Measurements from ENCODE around the gene HERC2.
"Not testable (repeated sequence)": the region's sequence is repeated elsewhere in the genome, so short reads cannot be mapped to it uniquely, and the experiment has no call there.

DNA sequence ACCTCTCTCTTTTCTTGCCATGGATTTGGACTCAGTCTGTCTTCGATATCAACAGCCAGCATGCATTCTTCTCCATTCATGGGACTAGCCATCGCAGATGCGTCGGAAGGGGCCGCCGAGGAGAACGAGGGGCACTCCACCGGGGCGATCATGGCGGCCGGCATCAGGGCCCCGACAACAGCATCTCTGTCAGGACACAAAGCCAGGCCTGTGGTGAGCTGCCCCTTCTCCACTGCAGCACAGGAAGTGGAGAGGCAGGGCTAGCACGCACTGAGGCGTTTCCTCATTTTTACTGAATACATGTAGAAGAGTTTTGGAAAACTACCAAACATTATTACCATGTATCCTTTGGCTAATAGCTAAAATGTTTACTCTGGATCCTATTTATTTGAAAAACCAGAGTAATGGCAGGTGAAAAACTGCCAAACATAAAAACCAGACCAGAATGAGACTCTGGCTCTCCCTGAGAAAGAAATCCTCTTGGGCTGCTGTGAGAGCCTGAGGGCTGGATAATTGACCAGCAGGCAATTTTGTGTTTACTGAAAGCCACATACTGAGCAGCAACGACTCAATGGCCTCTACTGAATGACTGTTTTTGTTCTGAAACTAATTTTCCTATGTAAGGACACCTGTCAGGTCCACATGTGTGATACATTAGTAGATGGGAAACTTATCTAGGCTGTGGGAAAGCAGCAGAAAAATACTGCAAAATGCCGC lies 153.4 kb downstream of the HERC2 start:
- TF ChIP-seq, protein P1, sequence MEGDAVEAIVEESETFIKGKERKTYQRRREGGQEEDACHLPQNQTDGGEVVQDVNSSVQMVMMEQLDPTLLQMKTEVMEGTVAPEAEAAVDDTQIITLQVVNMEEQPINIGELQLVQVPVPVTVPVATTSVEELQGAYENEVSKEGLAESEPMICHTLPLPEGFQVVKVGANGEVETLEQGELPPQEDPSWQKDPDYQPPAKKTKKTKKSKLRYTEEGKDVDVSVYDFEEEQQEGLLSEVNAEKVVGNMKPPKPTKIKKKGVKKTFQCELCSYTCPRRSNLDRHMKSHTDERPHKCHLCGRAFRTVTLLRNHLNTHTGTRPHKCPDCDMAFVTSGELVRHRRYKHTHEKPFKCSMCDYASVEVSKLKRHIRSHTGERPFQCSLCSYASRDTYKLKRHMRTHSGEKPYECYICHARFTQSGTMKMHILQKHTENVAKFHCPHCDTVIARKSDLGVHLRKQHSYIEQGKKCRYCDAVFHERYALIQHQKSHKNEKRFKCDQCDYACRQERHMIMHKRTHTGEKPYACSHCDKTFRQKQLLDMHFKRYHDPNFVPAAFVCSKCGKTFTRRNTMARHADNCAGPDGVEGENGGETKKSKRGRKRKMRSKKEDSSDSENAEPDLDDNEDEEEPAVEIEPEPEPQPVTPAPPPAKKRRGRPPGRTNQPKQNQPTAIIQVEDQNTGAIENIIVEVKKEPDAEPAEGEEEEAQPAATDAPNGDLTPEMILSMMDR (IDR thresholded peaks at IDR 0.05; ENCODE audit: insufficient read depth, low read length, poor library complexity, severe bottlenecking) = not testable (repeated sequence)
- not testable (repeated sequence) for TF ChIP-seq EZH2phosphoT487 (conservative IDR thresholded peaks at IDR 0.05; ENCODE audit: low read length)
